Fibroblast of skin of back (primary cell): ENCODE data around the gene CPM.
A peak's percentile ranks its signal among the peaks of the same experiment; 100 is the strongest.

Experiments
- DNase-seq: peaks from one replicate; pipeline ENCODE4 v3.0.0-alpha.2; 2013

The CPM gene

DNA sequence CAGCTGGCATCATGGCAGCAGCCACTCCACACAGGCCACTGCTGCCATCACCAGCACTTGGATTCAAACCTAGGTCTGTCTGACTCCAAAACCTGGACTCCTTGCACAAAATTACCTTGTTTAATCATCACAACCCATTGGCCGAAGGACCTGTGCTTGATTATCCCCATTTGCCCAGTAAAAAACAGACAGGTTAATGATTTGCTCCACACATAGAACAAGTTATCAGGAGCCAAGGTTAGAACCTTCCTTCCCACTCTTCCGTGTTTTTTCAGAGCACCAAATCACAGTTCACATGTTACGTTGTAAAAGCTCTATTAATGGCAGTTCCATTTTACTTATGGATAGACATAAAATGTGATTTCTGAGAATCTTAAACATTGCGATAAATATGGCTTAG lies 23.5 kb upstream of the CPM start:
- DNase-seq: no peak

DNA sequence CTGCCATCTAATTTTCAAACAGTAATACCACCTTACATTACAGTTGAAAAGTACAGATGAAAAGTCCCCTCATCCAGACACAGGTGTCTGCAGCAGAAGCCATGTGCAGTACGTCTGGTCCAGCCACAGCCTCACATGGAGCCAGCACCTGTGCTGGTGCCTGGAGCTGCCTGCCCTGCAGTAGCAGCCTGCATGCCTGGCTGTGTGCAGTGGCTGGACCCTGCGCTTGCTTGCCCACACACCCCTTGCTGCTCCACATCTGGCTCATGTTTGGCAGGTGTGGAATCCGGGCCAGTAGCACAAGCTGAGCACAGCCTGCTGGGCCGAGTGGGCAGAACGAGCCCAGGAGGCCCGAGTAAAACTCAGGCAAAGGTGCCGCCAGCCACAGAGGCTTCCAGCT lies 21.8 kb upstream of the CPM start:
- no peak for DNase-seq

DNA sequence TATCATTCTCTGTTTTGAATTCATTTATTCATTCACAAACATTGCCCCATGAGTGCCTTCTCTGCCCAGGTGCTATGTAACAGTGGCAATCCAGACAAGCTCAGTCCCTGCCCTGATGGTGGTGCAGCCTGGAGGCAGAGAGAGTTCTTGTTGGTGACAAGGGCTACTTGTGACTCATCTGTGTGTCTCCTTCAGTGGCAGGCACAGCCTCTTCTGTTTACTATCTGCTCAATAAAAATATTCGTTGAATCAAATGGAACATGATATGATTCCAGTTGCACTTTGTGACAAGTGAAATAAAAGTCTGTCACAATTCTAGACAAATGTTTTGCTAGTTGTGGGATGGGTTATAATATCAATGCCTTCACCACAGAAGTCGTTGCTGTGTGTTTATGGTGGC lies 20.6 kb upstream of the CPM start:
- DNase-seq: peak; percentile 11

DNA sequence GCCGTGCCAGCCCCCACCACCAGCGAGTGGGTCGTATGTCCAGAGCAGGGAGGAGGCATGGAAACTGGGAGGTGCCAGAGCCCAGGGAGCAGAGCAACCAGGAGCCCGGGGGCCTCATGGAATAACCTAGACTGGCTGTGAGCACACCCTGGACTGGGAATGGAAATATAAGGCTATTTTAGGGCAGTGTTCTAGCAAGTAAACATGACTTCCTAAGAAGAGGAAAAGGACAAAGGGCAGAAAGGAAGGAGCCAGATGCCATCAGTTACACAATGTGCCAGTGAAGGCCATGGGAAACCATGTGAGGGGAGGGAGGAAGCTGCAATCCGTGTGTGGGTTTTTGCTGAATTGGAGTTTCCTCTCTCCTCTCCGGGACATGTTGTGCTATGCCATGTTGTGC lies 18.7 kb upstream of the CPM start:
- DNase-seq: no peak

DNA sequence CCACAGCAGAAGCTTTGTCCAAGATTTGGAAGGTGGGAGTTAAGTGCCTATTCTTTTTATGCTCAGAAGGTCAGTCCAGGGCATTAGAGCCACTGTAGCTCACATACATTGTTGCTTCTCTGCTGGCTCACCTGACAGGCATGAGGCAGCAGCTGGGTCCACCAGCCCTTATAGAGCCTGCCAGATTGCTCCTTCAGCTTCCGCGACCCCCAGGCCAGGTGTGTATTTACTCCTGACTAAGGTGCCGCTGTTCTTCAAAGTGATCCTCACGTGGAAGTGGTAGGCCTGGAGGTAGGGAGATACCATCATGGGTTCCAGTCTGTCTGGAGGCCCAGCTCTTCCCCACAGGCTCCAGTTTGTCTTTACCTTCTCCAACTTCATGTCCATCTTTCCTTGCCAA lies 17.5 kb upstream of the CPM start:
- DNase-seq: no peak

DNA sequence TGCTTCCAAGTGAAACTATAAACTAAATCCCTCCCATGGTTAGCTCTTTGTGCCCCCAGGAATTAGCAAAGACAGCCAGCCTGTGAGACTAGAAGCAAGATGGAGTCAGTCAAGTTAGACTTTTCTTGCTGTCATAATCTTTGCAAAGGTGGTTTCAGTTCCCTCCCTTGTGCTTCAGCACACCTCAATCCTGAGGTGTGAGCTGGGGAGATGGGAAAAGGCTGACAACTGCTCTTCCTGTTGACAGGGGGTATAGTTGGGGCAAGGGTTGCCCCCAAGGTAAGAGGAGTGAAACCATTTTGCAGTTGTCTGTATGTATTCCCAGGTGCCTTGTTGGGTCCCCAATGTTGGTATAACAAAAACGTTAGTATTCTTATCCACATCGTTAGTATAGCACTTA lies 12.3 kb upstream of the CPM start:
- no peak for DNase-seq

DNA sequence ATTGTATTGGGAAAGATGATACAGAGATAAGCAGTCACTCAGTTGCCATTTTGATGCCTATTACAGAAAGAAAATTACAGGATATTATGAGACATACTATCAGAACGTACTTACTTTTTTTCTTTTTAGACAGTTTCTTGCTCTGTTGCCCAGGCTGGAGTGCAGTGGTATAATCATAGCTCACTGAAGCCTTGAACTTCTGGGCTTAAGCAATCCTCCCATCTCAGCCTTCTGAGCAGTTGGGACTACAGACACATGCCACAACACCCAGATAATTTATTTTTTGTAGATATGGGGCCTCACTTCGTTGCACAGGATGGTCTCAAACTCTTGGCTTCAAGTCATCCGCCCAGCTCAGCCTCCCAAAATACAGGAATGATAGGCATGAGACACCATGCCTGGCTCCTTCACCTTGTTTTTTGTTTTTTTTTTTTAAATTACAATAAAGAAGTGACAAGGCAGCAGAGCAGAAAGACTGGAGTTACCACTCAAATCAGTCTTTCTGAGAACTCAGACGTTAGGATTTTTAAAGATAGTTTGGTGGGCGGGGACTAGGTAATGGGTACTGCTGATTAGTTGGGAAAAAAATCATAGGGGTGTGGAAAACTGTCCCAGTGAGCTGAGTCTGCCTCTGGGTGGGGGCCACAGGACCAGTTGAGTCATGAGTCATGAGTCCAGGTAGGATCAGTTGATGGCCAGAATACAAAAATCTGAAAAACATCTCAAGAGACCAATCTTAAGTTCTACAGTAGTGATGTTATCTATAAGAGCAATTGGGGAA lies 11.5 kb upstream of the CPM start:
- no peak for DNase-seq

DNA sequence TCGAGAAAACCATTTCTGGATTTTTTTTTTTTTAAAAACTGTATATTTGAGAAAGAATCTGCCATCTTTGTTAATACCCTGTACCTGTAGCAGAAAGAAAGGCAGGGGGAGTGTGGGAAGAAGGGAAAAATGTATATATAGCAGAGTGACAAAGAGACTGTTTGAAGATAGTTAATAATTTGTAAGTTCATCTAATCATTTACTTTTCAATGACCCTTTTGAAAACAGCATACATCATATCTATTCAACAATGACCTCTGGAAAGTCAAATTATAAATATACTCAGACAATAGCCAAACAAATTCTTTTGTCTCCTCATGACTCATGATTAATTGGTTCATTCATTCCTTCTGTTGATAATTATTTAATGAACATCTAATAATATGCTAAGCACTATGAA lies 10.9 kb upstream of the CPM start:
- no peak for DNase-seq

DNA sequence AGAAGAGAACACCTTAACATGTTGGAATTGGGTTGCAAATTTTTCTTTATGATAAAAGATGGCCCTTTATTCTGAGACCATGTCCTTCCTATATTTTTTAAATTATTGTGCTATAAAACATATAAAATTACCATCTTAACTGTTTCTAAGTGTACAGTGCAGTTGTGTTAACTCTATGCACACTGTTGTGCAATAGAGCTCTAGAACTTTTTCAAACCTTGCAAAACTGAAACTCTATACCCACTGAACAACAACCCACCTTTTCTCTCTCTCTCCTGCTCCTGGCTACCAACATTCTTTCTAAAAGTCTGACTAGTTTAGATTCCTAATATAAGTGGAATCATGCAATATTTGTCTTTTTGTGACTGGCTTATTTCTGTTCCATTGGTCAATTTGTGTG lies 7.8 kb upstream of the CPM start:
- DNase-seq: no peak

DNA sequence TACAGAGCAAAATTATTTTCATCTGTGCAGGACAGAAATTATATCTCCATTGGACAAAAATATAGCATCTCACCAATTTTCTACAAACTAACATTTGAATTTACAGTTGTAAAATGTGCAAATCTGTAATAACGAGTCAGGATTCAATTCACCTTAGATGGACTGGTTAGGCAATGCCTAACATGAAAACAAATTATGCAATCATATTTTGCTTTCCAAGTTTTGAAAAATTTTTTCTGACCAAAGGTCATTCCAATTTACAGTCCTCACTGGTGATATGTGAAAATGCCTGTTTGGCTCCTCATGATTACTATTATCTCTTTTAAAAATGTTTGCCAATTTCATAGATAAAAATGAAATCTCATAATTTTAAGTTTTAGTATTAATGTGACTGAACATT lies 6.5 kb upstream of the CPM start:
- DNase-seq: no peak

DNA sequence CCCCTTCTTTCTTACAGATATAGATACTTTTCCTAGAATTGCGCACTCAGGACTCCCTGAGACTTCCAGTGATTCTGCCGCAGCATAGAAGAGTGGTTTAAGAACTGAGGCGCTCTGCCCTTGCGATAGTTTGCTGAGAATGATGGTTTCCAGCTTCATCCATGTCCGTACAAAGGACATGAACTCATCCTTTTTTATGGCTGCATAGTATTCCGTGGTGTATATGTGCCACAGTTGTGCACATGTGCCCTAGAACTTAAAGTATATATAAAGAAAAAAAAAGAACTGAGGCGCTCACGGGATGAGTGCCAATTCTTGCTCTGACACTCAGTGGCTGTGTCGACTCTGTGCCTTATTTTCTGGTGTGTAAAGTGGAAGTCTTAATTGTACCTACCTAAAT lies 1.4 kb upstream of the CPM start:
- no peak for DNase-seq

DNA sequence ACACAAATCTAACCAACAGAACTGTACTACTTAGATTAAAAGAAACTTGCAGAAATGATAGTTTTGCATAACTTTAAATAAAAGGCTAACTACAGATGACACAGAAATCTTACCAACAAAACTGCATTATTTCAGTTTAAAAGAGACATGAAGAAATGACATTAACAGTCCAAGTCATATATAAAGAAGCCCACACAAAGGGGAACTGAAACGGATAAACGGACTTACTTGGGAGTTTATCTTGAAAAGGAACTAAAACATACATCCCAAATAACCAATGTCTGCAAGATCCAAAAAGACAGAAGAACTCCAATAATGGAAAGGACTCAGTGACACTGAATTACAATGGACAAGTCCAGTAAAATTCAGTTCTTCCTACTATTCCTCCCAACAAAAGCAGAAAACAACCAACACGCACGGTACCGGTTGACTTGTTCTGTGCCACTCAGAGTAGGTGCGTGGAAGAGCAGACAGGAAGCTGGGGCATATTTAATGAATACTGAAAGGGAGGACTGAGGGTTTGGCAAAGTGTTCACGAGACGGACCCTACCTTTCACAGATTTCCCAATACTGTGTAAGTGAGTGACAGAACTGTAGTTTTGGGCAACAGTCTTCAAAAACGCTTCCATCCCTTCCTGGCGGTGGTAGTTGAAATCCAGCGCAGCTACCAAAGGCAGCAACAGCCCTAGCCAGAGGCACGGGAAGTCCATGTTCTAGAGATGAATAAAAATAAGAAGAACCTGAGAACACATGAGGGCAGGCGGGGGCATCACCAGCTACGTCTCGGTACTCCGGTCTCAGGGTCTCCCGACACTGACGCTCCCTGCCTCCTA lies 627 bp downstream of the CPM start:
- no peak for DNase-seq

DNA sequence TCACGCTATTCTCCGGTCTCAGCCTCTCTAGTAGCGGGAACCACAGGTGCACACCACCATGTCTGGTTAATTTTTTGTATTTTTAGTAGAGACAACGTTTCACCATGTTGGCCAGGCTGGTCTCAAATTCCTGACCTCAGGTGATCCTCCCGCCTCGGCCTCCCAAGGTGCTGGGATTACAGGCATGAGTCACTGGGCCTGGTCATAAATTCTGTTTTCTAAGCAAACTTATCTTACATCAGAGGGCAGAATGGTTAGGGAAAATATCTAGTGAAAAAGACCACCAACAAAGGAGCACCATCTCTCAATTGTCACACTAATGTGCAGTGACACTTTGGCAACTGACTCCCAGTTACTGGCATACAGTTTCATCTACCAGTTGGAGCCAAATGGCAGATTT lies 2.8 kb downstream of the CPM start:
- DNase-seq: no peak

DNA sequence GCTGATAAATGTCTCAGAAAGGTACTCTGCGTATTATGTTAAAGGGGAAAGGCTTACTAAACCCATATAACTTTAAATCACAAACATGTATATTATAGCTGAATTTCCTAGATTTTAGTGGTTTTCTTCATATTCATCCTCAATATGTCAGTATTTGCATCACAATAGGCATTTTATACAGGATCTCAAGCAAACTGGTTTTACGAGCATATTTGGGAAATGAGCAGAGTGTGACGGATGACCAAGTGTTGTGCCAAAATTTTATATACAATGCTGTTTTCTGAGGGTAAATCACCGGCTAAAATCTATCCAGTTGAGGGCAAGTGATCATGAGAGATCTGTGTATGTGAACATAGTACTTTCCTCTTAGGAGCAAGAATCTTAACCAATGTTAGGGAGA lies 8.4 kb downstream of the CPM start:
- no peak for DNase-seq

DNA sequence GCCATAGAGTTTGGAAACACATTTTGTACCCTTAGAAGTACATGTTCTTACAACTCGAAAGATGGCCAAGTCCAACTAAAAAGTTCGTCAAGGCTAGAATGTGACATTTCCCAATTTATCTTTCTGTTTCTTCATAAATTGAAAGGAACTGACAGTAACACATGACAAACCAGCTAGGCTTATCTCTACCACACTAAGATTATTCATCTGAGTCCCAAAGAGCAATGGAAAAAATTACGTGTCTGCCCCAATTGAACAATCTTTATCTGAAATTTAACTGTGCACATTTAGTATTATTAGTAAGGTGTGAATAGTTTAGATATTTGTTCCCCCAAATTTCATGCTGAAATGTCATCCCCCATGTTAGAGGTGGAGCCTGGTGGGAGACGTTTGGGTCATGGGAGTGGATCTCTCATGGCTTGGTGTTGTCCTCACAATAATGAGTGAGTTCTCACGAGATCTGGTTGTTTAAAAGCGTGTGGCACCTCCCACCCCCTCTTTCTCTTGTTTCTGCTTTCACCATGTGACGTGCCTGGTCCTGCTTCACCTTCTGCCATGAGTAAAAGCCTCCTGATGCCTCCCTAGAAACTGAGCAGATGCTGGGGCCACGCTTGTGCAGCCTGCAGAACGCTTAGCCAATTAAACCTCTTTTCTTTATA lies 13.3 kb downstream of the CPM start:
- no peak for DNase-seq

DNA sequence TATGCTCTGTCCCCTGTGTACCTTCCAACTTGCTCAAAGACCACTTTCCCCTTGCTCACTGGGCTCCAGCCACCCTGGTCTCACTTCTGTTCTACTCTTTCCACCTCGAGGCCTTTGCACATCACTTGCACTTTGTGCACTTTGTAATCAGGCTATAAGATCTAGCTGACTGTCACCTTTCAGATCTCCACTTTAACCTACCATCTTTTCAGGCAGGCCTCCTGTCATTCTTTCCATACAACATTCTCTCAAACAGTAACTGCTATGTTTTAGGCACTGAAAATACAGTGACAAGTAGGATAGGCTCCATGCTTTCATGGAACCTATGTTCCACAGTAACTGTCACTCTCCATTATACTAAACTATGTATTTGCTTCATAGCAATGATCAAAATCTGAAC lies 14.0 kb downstream of the CPM start:
- no peak for DNase-seq

DNA sequence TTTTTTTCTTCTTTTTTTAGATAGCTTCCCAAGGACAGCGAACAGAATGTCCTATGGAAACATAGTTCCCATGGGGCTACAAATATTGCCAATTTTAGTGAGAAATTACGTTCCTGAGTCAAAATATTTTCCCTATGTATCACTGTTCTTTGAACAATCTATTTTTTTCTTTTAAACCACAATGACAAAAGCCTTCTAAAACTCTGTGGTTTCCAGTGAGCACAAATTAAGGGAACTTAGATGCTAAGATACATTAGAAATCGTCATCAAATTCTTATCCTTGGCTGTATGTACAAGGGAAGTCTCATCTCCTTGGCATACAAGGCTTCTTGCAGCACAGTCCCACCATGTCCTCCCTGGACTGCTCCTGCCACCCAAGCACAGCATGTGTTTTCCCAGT lies 17.9 kb downstream of the CPM start:
- DNase-seq: peak; percentile 94

DNA sequence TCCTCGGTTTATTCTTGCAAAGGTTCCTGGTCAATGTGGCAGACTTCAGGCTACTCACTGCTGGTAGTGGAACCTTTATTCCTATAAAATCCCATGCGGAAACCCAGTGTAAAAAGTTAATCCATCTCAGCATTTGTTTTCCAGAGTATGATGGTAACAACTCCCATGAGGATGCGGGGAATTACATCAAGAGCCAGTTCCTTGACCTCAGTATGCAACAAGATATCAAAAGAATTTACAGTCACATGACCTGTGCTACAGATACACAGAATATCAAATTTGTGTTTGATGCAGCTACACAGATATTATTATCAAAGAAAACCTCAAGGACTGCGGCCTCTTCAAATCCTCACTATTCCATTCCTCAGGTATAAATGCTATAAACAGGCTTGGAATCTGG lies 19.3 kb downstream of the CPM start:
- DNase-seq: peak; percentile 23

DNA sequence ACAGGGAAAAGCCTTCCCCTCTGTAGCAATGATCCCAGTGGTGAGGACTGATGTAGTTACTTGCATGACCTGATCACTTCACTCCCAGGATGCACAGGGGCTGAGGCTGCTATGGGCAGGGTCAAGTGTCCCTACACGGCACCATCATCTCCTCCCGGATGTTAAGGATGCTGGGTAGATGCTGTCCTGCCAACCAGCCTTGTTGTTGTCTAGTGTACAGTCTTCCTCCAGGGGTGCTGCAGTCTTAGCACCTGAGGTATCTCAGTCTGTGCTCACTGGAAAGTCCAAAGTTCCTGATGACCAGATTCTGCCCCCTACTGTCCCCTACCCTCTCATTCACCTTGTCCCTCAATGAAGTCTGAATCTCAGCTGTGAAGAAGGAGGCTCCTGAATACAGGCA lies 20.1 kb downstream of the CPM start:
- no peak for DNase-seq

DNA sequence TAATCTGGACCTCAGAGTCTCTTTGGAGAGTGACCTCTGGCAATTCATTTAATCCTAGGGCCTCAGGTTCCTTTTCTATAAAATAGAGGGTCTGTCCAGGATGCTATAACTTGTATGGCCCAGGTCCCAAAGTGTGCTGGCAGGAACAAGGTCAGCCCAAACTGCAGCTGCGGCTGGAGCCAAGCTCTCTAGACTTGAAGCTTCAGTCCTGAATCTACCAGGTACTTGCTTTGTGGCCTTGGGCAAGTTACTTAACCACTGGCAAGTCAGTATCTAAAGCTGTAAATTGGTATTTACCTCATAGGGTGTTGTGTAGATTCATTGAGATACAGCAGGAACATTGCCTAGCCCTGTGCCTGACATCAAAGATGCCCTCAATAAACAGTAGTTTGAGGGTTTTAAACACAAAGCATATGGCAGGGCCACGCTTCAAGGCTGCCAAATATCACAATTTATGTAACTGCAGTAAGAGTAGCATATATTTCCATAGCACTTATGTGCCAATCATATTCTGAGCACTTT lies 21.7 kb downstream of the CPM start:
- no peak for DNase-seq

DNA sequence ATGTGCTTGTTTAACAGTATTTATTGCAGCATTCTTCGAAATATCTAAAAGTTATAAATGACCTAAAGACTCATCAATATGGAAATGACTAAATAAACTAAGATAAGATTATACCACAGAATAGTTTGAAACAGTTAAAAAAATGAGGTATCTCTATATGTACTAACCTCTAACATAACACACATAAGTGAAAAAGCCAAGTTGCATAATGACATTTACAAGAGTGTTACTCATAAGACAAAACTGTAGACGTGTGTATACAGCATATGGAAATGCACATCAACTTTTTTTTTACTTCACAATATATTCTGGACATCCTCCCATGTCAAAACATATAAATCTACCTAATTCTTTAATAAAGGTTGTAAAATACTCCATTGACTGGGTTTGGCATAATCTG lies 22.8 kb downstream of the CPM start:
- peak; percentile 51 for DNase-seq

DNA sequence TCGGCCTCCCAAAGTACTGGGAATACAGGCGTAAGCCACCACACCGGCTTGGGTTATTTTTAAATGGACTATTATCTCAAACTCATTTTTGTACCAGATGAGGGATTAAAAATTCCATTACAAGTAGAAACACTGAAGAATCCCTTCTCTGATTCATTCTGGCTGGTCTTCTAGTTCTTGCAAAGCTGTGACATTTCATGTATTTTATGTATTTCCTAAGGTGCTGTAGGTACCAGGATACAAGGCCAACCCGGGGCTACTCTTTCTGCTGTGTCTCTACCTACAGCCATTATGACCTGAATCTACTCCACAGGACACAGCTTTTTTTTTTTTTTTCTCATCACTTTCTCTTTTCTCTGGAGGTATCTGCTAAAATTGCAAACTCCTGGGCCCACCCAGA lies 24.9 kb downstream of the CPM start:
- no peak for DNase-seq

DNA sequence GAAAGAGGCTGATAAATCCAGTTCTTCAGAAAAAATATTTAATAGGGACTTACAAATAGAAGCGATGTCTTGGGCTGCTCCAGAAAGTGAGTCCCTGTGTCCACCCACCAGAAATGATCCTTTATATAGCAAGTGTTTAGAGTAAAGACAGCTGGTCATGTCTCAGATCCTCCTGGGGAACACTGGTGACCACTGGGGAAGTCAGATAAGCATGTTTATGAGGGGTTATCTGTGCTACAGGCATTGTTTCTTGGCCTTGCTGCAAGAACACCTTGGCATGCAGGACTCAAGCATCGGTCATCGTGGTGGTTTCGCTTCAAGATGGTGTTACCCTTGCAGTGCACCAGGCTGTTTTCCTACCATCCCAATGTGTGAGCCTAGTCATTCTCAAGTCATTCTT lies 27.2 kb downstream of the CPM start:
- no peak for DNase-seq
